Aorta (tissue), 5 donors: ENCODE results near the gene UPB1. TPM values are rescaled to one million over a fixed set of nuclear protein-coding genes. Genes with fewer than 3 reads are reported as not detected.
"Not testable (repeated sequence)": the region's sequence is repeated elsewhere in the genome, so short reads cannot be mapped to it uniquely, and the experiment has no call there.

Experiments used
- ATAC-seq: fragments of 200-7000 bp; cut with Tn5 transposase; one replicate; pipeline ENCODE4 v1.9.1; 2022; ENCODE audit warnings: moderate library complexity; ENCODE audit not compliant: low FRiP score
- DNase-seq, 2 donors: peaks; one replicate each; pipeline ENCODE4 v3.0.0-alpha.2; 2020
- H3K27ac ChIP-seq, 2 donors: one replicate each; pipeline ENCODE4 v1.5.1; 2013; ENCODE audit warnings: low read length in 2 of 2, mild to moderate bottlenecking in 2 of 2, moderate library complexity in 2 of 2, control low read depth in 1 of 2, inconsistent platforms in 1 of 2, low read depth in 1 of 2
- H3K27me3 ChIP-seq, 2 donors: one replicate each; pipeline ENCODE4 v1.6.1; 2013; ENCODE audit warnings: control low read depth in 1 of 2, low read length in 1 of 2, mild to moderate bottlenecking in 1 of 2, moderate library complexity in 1 of 2; ENCODE audit not compliant: insufficient read depth in 2 of 2, control insufficient read depth in 1 of 2
- H3K36me3 ChIP-seq, 2 donors: one replicate each; pipeline ENCODE4 v1.6.1; 2013; ENCODE audit warnings: control low read depth in 1 of 2, low read length in 1 of 2, mild to moderate bottlenecking in 1 of 2; ENCODE audit not compliant: insufficient read depth in 2 of 2, control insufficient read depth in 1 of 2
- H3K4me1 ChIP-seq, 2 donors: one replicate each; pipeline ENCODE4 v1.6.1; 2013; ENCODE audit warnings: low read length in 2 of 2, control low read depth in 1 of 2, mild to moderate bottlenecking in 1 of 2, moderate library complexity in 1 of 2; ENCODE audit not compliant: insufficient read depth in 2 of 2, control insufficient read depth in 1 of 2
- H3K4me3 ChIP-seq, 2 donors: one replicate each; pipeline ENCODE4 v1.5.1; 2013; ENCODE audit warnings: low read length in 2 of 2, control low read depth in 1 of 2, mild to moderate bottlenecking in 1 of 2
- H3K9me3 ChIP-seq: one replicate; pipeline ENCODE4 v1.6.1; 2013; ENCODE audit warnings: mild to moderate bottlenecking, low read length; ENCODE audit not compliant: control insufficient read depth
- WGBS, 2 donors: extraction: QIAGEN DNeasy Blood & Tissue Kit; methylation state at CpG; one replicate each; pipeline ENCODE4 v1.1.7; 2013; 5-methylcytosine and 5-hydroxymethylcytosine counted together
- intact Hi-C, 2 donors: fragments of 100-400 bp; cut with DNase I; formaldehyde crosslinking; loops; one replicate each; pipeline versions ENCODE4 v1.14.2 to v1.15.0; 2022
- polyA plus RNA-seq, 2 donors: library from polyadenylated mRNA; stranded (reverse); fragments of 200-250 nt; gene quantifications; one replicate each; pipeline ENCODE4 v1.2.3, GENCODE V29; 2013
- total RNA-seq, 2 donors: library from RNA; stranded (reverse); fragmentation: NEBNext Ultra II Directional; extraction: Animal tissue kit (Norgen Biotek cat#: 25700); gene quantifications; one replicate each; pipeline ENCODE4 v1.2.1, GENCODE V29; 2021
- donor health status: healthy with polysubstance abuse.
- donor health status: Bipolar disorder and iron deficiency.
- donor health status: DM: no; HTN: no; CAD: no.
- donor health status: DM: no; HTN: no; CAD: no.
- donor health status: DM: yes; HTN: yes; CAD: no.

The UPB1 gene
- total and polyA plus RNA-seq, 4 donors, result 0.38 to 1.6 (median 0.94) TPM

- Histone ChIP-seq H3K4me1 (no peaks in the 10 kb centered on the region), H3K4me3 (no peak overlapping the region), H3K9me3 (no peaks in the 10 kb centered on the region), H3K27ac (no peak overlapping the region), H3K27me3 (no peaks in the 10 kb centered on the region), H3K36me3 (no peaks in the 10 kb centered on the region)
- 51 to 54% methylated on average over 8 of the region's 8 CpGs for WGBS, 2 donors
- intact Hi-C loops, result loop anchor here (5.0 to 10.0 kb wide), 3 partner anchors 100 to 197 kb away; no protein-coding TSS in a partner anchor
- DNase-seq, result no peak
- no peak for ATAC-seq
Measured at GRCh38 chr22:24521791-24522245, 26.7 kb downstream of the UPB1 start.

DNA sequence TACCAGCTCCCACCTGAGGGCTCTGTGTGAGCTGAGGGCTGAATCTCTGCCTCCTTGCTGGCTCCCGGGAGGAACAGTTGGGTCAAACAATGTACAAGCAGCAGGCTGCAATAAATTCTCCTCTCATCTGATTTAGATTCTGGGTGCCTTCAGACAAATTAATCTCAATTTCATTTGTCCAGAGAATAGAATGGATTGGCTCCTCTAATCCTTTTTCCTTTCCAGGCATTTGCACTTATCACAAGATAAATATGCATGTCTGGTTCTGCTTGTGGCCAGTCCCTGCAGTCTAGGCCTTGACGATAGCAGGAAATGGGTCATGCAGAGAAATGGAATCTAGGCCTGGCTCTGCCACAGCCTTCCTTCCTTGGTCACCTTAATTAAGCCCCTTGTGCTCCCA, 28.7 kb downstream of the UPB1 start:
- Histone ChIP-seq H3K9me3 (no peaks in the 10 kb centered on the region), H3K4me3 (no peak overlapping the region), H3K27me3 (no peaks in the 10 kb centered on the region), H3K27ac (peak overlapping the region in 1 of 2 donors; percentile 17), H3K36me3 (no peaks in the 10 kb centered on the region), H3K4me1 (no peaks in the 10 kb centered on the region)
- intact Hi-C loops, result loop anchor here (5.0 to 10.0 kb wide), 3 partner anchors 102 to 199 kb away; no protein-coding TSS in a partner anchor
- ATAC-seq, result no peak
- DNase-seq, result no peak
- 2 to 12% methylated on average over 2 of the region's 2 CpGs for WGBS, 2 donors

DNA sequence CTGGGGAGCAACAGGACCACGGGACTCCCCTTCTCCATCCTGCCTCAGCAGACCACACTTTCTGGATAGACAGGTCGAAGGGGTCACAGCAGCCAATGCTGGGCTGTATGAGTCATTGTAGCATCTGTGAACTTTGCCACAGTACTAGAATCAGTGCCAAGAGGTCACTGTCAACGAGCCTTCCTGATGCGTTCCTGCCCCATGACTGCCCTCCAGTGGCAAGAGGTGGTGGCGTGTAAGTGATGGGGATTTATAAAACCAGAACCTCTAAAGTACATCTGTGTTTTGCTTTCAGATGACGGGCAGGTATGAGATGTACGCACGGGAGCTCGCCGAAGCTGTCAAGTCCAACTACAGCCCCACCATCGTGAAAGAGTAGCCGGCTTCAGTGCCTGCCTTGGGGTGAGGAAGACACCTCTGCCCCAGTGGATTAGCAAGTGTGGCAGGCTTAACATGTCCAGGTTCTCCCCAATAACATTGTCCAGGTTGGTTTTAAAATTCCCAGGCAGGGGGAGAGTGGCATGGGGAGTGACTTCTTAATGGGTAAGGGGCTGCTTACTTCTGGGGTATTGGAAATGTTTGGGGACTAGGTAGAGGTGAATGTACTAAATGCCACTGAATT, 30.4 kb downstream of the UPB1 start:
- no peaks in the 10 kb centered on the region for H3K36me3 ChIP-seq
- H3K27me3 ChIP-seq, result no peaks in the 10 kb centered on the region
- intact Hi-C loops, result loop anchor here in 1 of 2 donors (10.0 kb wide), 1 partner anchor 201 kb away; no protein-coding TSS in a partner anchor
- ATAC-seq (peak; percentile 88), DNase-seq (peak; percentile 76 to 89)
- no peak overlapping the region for H3K4me3 ChIP-seq
- no peaks in the 10 kb centered on the region for H3K4me1 ChIP-seq
- 29 to 41% methylated on average over 12 of the region's 12 CpGs for WGBS, 2 donors
- H3K9me3 ChIP-seq, result no peaks in the 10 kb centered on the region
- no peak overlapping the region for H3K27ac ChIP-seq

GRCh38 chr22:24526191-24526590, 31.1 kb downstream of the UPB1 start:
- intact Hi-C loops, result loop anchor here in 1 of 2 donors (10.0 kb wide), 1 partner anchor 201 kb away; no protein-coding TSS in a partner anchor
- Histone ChIP-seq H3K4me3 (no peak overlapping the region), H3K27ac (no peak overlapping the region), H3K9me3 (no peaks in the 10 kb centered on the region), H3K36me3 (no peaks in the 10 kb centered on the region), H3K4me1 (no peaks in the 10 kb centered on the region), H3K27me3 (no peaks in the 10 kb centered on the region)
- no peak for DNase-seq
- WGBS, 2 donors, result 86 to 93% methylated on average over 2 of the region's 2 CpGs
- no peak for ATAC-seq

DNA sequence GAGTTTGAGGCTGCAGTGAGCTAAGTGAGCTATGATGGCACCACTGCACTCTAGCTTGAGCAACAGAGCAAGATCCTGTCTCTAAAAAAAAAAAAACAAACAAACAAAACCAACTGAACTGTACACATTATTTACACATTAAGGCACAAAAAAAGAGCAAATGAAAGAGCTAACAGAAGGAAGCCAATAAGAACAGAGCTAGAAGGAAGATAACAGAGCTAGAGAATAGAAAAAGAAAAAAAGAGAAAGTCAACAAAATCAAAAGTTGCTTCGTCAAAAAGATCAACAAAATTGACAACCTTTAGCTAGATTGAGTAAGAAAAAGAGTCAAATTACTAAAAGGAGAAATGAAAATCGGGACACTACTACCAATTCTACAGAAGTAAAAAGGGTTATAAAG, 34.8 kb downstream of the UPB1 start:
- Histone ChIP-seq H3K36me3 (no peaks in the 10 kb centered on the region), H3K27me3 (no peaks in the 10 kb centered on the region), H3K4me1 (no peaks in the 10 kb centered on the region), H3K9me3 (no peaks in the 10 kb centered on the region), H3K27ac (no peak overlapping the region), H3K4me3 (no peak overlapping the region)
- 90 to 95% methylated on average over 2 of the region's 2 CpGs for WGBS, 2 donors
- DNase-seq, result no peak
- no peak for ATAC-seq
- intact Hi-C loops, result loop anchor here in 1 of 2 donors (10.0 kb wide), 1 partner anchor 205 kb away; no protein-coding TSS in a partner anchor

- ATAC-seq, DNase-seq, H3K4me3 ChIP-seq, H3K9me3 ChIP-seq, H3K27me3 ChIP-seq, H3K36me3 ChIP-seq, intact Hi-C loops, H3K4me1 ChIP-seq, H3K27ac ChIP-seq: not testable (repeated sequence)
- WGBS, 2 donors, result 90 to 93% methylated on average over 3 of the region's 3 CpGs
Measured at GRCh38 chr22:24530968-24531367, 35.8 kb downstream of the UPB1 start.

GRCh38 chr22:24532075-24532474, 36.9 kb downstream of the UPB1 start:
- DNase-seq, result no peak
- Histone ChIP-seq H3K4me3 (no peak overlapping the region), H3K9me3 (no peaks in the 10 kb centered on the region), H3K36me3 (no peaks in the 10 kb centered on the region), H3K27ac (no peak overlapping the region), H3K4me1 (no peaks in the 10 kb centered on the region), H3K27me3 (no peaks in the 10 kb centered on the region)
- WGBS, 2 donors, result 99 to 100% methylated on average over 1 of the region's 1 CpG
- intact Hi-C loops, result no loop called here
- ATAC-seq, result no peak

DNA sequence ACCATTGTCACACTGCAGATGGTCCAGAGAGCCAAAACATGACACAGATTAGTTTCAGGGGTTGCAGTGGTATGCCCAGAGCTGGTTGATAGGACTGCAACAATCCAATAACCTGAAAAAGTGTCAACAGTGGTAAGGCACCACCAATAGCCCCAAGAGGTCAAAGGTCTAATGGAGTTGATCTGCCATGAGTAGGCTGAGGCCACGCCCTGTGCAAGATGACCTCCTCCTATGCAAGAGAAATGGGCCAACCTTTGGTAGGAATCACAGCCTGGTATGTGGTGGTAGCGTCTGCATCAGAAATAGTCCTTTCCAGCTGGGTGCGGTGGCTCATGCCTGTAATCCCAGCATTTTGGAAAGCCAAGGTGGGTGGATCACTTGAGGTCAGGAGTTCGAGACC, 40.2 kb downstream of the UPB1 start:
- Histone ChIP-seq H3K36me3 (peaks cover 0 to under 1% of the 10 kb centered on the region in 2 donors), H3K9me3 (no peaks in the 10 kb centered on the region), H3K27ac (no peak overlapping the region), H3K27me3 (no peaks in the 10 kb centered on the region), H3K4me3 (no peak overlapping the region), H3K4me1 (no peaks in the 10 kb centered on the region)
- intact Hi-C loops, result no loop called here
- ATAC-seq (no peak), DNase-seq (no peak)
- 96 to 98% methylated on average over 4 of the region's 4 CpGs for WGBS, 2 donors

DNA sequence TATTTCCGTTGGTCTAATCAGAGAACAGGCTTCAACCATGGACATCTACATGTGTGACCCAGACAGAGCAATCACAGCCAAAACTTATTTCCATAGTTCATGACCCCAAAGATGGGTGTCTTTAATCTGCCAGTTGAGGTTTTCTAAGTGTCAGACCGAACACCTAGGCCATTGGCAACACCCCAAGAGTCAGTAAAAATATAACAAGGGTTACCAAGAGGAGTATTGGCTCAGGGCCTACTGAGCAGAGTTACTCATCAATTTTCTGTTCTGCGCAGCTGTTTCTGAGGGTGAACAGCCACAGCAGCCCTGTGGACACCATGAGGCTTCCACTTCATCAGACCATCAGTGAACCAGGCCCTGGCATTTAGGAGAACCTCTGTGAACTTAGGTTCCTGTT, 41.0 kb downstream of the UPB1 start:
- no peaks in the 10 kb centered on the region for H3K4me1 ChIP-seq
- no peaks in the 10 kb centered on the region for H3K9me3 ChIP-seq
- DNase-seq (no peak), ATAC-seq (no peak)
- no peak overlapping the region for H3K27ac ChIP-seq
- intact Hi-C loops, result no loop called here
- whole genome bisulfite sequencing, 2 donors, result 92 to 93% methylated on average over 3 of the region's 3 CpGs
- H3K36me3 ChIP-seq, result peaks cover 0 to 2% of the 10 kb centered on the region in 2 donors
- H3K4me3 ChIP-seq, result no peak overlapping the region
- no peaks in the 10 kb centered on the region for H3K27me3 ChIP-seq
